ENCODE measurements around the gene GPR141.

Gene GPR141

DNA sequence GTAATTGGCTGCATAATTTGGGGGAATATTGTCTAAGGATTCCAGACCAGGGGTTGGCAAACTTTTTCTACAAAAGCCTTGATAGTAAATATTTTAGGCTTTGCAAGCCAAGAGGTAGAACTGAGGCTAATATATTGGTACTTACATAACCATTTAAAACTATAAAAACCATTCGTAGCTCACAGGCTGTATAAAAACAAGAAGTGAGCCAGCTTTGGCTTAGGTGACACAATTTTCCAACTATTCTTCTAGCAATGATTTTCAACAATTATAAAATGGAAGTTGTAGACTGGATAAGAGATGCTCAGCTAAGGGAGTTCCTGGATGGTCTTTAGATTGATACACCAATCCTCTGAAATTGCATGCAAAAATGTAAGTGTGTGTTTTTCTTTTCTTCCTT is 1.4 kb downstream of the GPR141 start:
- no peak for DNase-seq (ENCODE audit: insufficient read length, low spot score)
- no peak for FAIRE-seq
- TF ChIP-seq, protein P1, sequence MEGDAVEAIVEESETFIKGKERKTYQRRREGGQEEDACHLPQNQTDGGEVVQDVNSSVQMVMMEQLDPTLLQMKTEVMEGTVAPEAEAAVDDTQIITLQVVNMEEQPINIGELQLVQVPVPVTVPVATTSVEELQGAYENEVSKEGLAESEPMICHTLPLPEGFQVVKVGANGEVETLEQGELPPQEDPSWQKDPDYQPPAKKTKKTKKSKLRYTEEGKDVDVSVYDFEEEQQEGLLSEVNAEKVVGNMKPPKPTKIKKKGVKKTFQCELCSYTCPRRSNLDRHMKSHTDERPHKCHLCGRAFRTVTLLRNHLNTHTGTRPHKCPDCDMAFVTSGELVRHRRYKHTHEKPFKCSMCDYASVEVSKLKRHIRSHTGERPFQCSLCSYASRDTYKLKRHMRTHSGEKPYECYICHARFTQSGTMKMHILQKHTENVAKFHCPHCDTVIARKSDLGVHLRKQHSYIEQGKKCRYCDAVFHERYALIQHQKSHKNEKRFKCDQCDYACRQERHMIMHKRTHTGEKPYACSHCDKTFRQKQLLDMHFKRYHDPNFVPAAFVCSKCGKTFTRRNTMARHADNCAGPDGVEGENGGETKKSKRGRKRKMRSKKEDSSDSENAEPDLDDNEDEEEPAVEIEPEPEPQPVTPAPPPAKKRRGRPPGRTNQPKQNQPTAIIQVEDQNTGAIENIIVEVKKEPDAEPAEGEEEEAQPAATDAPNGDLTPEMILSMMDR (IDR thresholded peaks at IDR 0.05; ENCODE audit: insufficient read depth, missing control alignments), result no peak

- DNase-seq (ENCODE audit: insufficient read length, low spot score) (no peak), FAIRE-seq (no peak)
- TF ChIP-seq, protein P1 (IDR thresholded peaks at IDR 0.05; ENCODE audit: insufficient read depth, missing control alignments), result no peak
Observed at GRCh38 chr7:37686556-37687345, 3.2 kb downstream of the GPR141 start.

- DNase-seq (ENCODE audit: insufficient read length, low spot score), result no peak
- TF ChIP-seq, protein P1 (IDR thresholded peaks at IDR 0.05; ENCODE audit: insufficient read depth, missing control alignments), result no peak
- FAIRE-seq, result no peak
Observed at GRCh38 chr7:37690206-37690605, 6.6 kb downstream of the GPR141 start.

GRCh38 chr7:37694208-37695094 is 10.9 kb downstream of the GPR141 start:
- FAIRE-seq (no peak), DNase-seq (ENCODE audit: insufficient read length, low spot score) (no peak)
- TF ChIP-seq, protein P1 (IDR thresholded peaks at IDR 0.05; ENCODE audit: insufficient read depth, missing control alignments), result no peak

DNA sequence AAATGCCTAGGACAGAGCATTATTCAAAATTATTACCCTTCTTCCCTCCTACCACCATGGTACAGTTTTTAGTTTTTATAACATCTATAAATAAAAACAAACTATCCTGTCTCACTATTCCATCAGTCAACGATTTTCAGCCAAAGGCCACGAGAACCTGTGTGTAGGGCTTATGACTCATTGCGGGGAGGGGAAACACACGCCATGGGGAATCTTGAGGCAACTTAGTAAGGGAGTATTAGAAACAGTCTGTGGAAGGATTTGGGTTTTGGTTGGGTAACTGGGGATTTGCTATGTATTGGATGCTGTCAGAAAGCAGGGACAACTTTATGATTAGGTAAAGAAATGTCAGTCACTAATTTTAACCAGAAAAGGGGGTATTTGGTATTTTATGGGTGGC is 14.7 kb downstream of the GPR141 start:
- DNase-seq (ENCODE audit: insufficient read length, low spot score), result no peak
- no peak for FAIRE-seq
- TF ChIP-seq, protein P1 (IDR thresholded peaks at IDR 0.05; ENCODE audit: insufficient read depth, missing control alignments), result no peak

GRCh38 chr7:37698782-37699181 is 15.2 kb downstream of the GPR141 start:
- no peak for FAIRE-seq
- no peak for DNase-seq (ENCODE audit: insufficient read length, low spot score)
- TF ChIP-seq, protein P1 (IDR thresholded peaks at IDR 0.05; ENCODE audit: insufficient read depth, missing control alignments), result no peak

Measured in D721Med (cell line).